MCF 10A (cell line): ENCODE data around the gene OR9Q2. TPM values are rescaled to one million over a fixed set of nuclear protein-coding genes. Genes with fewer than 3 reads are reported as not detected.

Source experiments
- BruUV-seq: library from RNA; stranded (reverse); fragments of 400-500 nt; replicated peaks from 2 replicates; lab custom pipeline; 2021; lab: Mats Ljungman, UMichigan
- CTCF ChIA-PET: fragments of 300-600 bp; sonication (Branson Sonifier 250); formaldehyde crosslinking; extraction: SDS; loops from one replicate; lab custom pipeline; 2021; ENCODE audit warnings: antibody characterized with exemption, inconsistent platforms; lab: Yijun Ruan, JAX
- POLR2A ChIA-PET: fragments of 300-600, 350-650 bp; sonication (Branson Sonifier 250); formaldehyde crosslinking; extraction: SDS; loops from one replicate; lab custom pipeline; 2020; ENCODE audit warnings: antibody characterized with exemption, inconsistent platforms; lab: Yijun Ruan, JAX
- DNase-seq: peaks from one replicate; pipeline ENCODE4 v3.0.0-alpha.2; 2018; ENCODE audit not compliant: unreplicated experiment
- H3K27ac Mint-ChIP-seq: one replicate; pipeline ENCODE4 v1.8.0; 2022; ENCODE audit warnings: mild to moderate bottlenecking, low read depth, mixed read lengths; ENCODE audit not compliant: unreplicated experiment
- H3K27me3 Mint-ChIP-seq: one replicate; pipeline ENCODE4 v1.8.0; 2022; ENCODE audit warnings: mixed read lengths; ENCODE audit not compliant: insufficient read depth, unreplicated experiment
- H3K36me3 Mint-ChIP-seq: one replicate; pipeline ENCODE4 v1.8.0; 2022; ENCODE audit warnings: mild to moderate bottlenecking, moderate library complexity, mixed read lengths; ENCODE audit not compliant: insufficient read depth, unreplicated experiment
- H3K4me1 Mint-ChIP-seq: one replicate; pipeline ENCODE4 v1.8.0; 2022; ENCODE audit warnings: mixed read lengths; ENCODE audit not compliant: insufficient read depth, unreplicated experiment
- H3K4me3 Mint-ChIP-seq: one replicate; pipeline ENCODE4 v1.8.0; 2022; ENCODE audit warnings: mild to moderate bottlenecking, moderate library complexity, mixed read lengths; ENCODE audit not compliant: unreplicated experiment
- H3K9me3 Mint-ChIP-seq: one replicate; pipeline ENCODE4 v1.8.0; 2022; ENCODE audit warnings: mixed read lengths; ENCODE audit not compliant: unreplicated experiment
- CTCF ChIP-seq: fragments of 200-600 bp; IDR thresholded peaks from one replicate; pipeline ENCODE4 v1.8.0; 2022; ENCODE audit warnings: antibody characterized with exemption, mild to moderate bottlenecking; ENCODE audit not compliant: unreplicated experiment
- intact Hi-C: fragments of 100-400 bp; cut with micrococcal nuclease; formaldehyde crosslinking; loops from 2 replicates; pipeline ENCODE4 v1.14.1; 2022
- total RNA-seq: library from RNA; stranded (reverse); gene quantifications from 2 replicates; pipeline ENCODE4 v1.2.3, GENCODE V29; 2022

The OR9Q2 gene
- total RNA-seq, 1 experiment from 2014 or later: not detected

- no peak for TF ChIP-seq CTCF
Observed at GRCh38 chr11:58164990-58165389, 23.9 kb upstream of the OR9Q2 start.

DNA sequence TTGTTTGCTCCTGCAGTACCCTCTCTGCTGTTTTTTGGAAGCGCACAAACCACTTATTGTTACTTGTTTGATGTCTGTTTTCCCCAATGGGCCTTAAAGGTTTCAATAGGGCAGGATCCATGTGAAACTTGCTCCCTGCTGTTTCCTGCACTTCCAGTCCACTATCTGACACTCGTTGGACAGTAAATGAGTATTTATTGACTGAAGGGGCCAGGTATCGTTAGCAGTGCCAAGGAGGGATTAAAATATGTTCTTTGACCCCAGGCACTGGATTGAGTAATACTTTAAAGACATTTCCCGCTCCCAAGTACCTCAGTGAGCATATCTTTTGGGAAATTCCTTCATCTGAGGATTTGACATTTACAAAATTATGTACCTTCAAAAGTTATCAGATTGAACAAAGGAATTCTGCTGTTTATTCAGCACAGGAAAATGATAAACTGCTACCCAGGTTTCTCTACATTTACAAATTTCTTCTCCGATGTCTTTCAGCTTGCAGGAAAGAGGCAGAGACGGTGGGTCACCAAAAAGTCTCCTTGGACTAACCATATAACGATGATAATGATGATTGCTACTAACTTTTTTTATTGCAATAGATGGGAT is 23.3 kb upstream of the OR9Q2 start:
- Mint-ChIP-seq H3K4me1 (no peaks in the 10 kb centered on the region), H3K27me3 (no peaks in the 10 kb centered on the region), H3K36me3 (no peaks in the 10 kb centered on the region), H3K4me3 (no peak overlapping the region), H3K9me3 (no peaks in the 10 kb centered on the region), H3K27ac (no peak overlapping the region)
- peak; percentile 30 for DNase-seq
- ChIA-PET CTCF (no interaction called here), POLR2A (no interaction called here)
- no TSS peak for BruUV-seq
- no peak for TF ChIP-seq CTCF
- intact Hi-C loops: no loop called here

More at GRCh38 chr11:58164990-58165389, 23.9 kb upstream of the OR9Q2 start:
- Mint-ChIP-seq H3K4me1 (no peaks in the 10 kb centered on the region), H3K9me3 (no peaks in the 10 kb centered on the region), H3K27me3 (no peaks in the 10 kb centered on the region), H3K36me3 (no peaks in the 10 kb centered on the region), H3K4me3 (no peak overlapping the region), H3K27ac (no peak overlapping the region)
- POLR2A ChIA-PET: no interaction called here
- CTCF ChIA-PET: no interaction called here
- no peak for DNase-seq
- intact Hi-C loops: no loop called here
- BruUV-seq: no TSS peak

DNA sequence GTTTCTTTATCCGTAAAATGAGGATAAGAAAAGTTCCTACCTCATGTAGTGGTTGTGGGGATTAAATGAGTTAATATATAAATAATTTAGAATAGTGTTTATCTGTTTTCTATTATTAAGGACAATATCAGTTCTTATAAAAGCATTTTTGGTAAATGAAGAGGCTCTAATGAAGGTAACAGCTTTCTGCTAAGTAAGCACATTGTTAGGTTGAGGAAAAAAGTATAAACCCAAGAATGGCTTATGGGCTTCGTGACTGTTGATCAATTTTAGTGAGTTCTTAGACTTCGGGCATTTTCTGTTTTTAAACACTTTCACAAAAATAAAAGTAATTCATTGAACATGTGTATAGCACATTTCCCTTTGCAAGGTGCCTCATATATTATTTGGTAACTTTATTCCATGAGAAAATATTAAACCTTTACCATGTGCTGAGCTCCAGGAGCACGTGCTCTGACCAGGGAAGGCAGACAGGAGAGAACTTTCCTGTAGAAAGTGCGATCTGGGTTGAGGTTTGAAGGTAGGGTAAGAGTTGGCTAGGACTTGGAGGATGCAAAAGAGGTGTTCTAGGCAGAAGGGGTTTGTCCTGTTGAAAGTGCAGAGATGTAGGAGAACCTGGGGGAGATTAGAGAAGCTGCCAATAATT is 11.3 kb upstream of the OR9Q2 start:
- no peaks in the 10 kb centered on the region for H3K36me3 Mint-ChIP-seq
- no peak for TF ChIP-seq CTCF
- no peak for DNase-seq
- no TSS peak for BruUV-seq
- peaks cover 6% of the 10 kb centered on the region for H3K9me3 Mint-ChIP-seq
- H3K4me1 Mint-ChIP-seq: no peaks in the 10 kb centered on the region
- ChIA-PET POLR2A (no interaction called here), CTCF (interaction anchor here (1.2 kb wide), 1 partner anchor 108 kb away, joined by 4 read pairs; no protein-coding TSS in a partner anchor)
- no peak overlapping the region for H3K27ac Mint-ChIP-seq
- no peak overlapping the region for H3K4me3 Mint-ChIP-seq
- intact Hi-C loops: no loop called here
- no peaks in the 10 kb centered on the region for H3K27me3 Mint-ChIP-seq

DNA sequence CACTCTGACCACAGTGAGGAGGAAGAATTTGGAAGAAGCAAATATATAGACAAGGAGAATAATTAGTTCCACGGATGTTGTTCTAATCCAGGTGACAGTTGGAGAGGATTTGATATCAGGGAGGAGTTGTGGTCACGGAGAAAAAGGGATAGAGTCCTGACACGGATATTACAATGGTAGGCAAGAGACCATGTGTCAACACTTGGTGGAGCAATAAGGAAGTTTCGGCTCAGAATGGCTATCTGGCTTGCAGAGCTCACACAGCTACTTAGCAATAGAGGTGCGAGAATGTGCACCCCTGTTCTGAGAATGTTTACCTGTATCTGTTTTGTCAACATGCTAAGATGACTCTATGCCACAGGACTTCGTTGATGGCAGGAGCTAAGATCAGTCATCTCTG is 10.4 kb upstream of the OR9Q2 start:
- no TSS peak for BruUV-seq
- H3K36me3 Mint-ChIP-seq: no peaks in the 10 kb centered on the region
- H3K27ac Mint-ChIP-seq: no peak overlapping the region
- H3K9me3 Mint-ChIP-seq: peaks cover 6% of the 10 kb centered on the region
- CTCF ChIA-PET: no interaction called here
- POLR2A ChIA-PET: no interaction called here
- no peak for TF ChIP-seq CTCF
- intact Hi-C loops: no loop called here
- H3K27me3 Mint-ChIP-seq: no peaks in the 10 kb centered on the region
- no peak overlapping the region for H3K4me3 Mint-ChIP-seq
- no peak for DNase-seq
- H3K4me1 Mint-ChIP-seq: no peaks in the 10 kb centered on the region
